Measurements from ENCODE around the gene CCDC40. TPM values are rescaled to one million over a fixed set of nuclear protein-coding genes. Genes with fewer than 3 reads are reported as not detected.

The CCDC40 gene
- total RNA-seq = 1.0 TPM

- H3K9me3 ChIP-seq (ENCODE audit: control insufficient read depth in 3 of 3, low read length in 3 of 3) = no peaks in the 10 kb centered on the region
- peak within 1 kb of the TSS; percentile 78 to 87 (median 82) for H3K4me3 ChIP-seq (ENCODE audit: low read length in 3 of 3)
- H3K36me3 ChIP-seq (ENCODE audit: control insufficient read depth in 3 of 3, insufficient read depth in 3 of 3, low read length in 3 of 3) = no peaks in the 10 kb centered on the region
- H3K9ac ChIP-seq (ENCODE audit: low read depth in 1 of 3, low read length in 3 of 3) = peak within 1 kb of the TSS; percentile 75 to 83 (median 80)
- H3K27ac ChIP-seq (ENCODE audit: low read depth, low read length) = peak within 1 kb of the TSS; percentile 83
- H3K27me3 ChIP-seq (ENCODE audit: control insufficient read depth in 3 of 3, insufficient read depth in 3 of 3, low read length in 3 of 3) = no peaks in the 10 kb centered on the region
- H3K4me1 ChIP-seq (ENCODE audit: control insufficient read depth in 3 of 3, insufficient read depth in 3 of 3, low read length in 3 of 3) = peaks cover 11 to 23% (median 23%) of the 10 kb centered on the region in 3 donors
These were observed at the start of gene CCDC40 for GRCh38 chr17:80035937-80036714. Gene CCDC40, plus strand, starts transcription at chr17:80036642. Its CDS starts 21 bp downstream, at chr17:80036663.

GRCh38 chr17:79987187-79987934 is 49.1 kb upstream of the CCDC40 start:
- H3K9me3 ChIP-seq (ENCODE audit: control insufficient read depth in 3 of 3, low read length in 3 of 3) = no peaks in the 10 kb centered on the region
- H3K27ac ChIP-seq (ENCODE audit: low read depth, low read length) = no peak overlapping the region
- H3K9ac ChIP-seq (ENCODE audit: low read depth in 1 of 3, low read length in 3 of 3) = no peak overlapping the region
- no peaks in the 10 kb centered on the region for H3K36me3 ChIP-seq (ENCODE audit: control insufficient read depth in 3 of 3, insufficient read depth in 3 of 3, low read length in 3 of 3)
- peaks cover 6 to 16% (median 8%) of the 10 kb centered on the region in 3 donors for H3K4me1 ChIP-seq (ENCODE audit: control insufficient read depth in 3 of 3, insufficient read depth in 3 of 3, low read length in 3 of 3)
- no peak overlapping the region for H3K4me3 ChIP-seq (ENCODE audit: low read length in 3 of 3)
- H3K27me3 ChIP-seq (ENCODE audit: control insufficient read depth in 3 of 3, insufficient read depth in 3 of 3, low read length in 3 of 3) = peaks cover 0 to 24% (median 4%) of the 10 kb centered on the region in 3 donors

GRCh38 chr17:79987935-79988184 is 48.6 kb upstream of the CCDC40 start:
- no peak overlapping the region for H3K4me3 ChIP-seq (ENCODE audit: low read length in 3 of 3)
- H3K36me3 ChIP-seq (ENCODE audit: control insufficient read depth in 3 of 3, insufficient read depth in 3 of 3, low read length in 3 of 3) = no peaks in the 10 kb centered on the region
- H3K27me3 ChIP-seq (ENCODE audit: control insufficient read depth in 3 of 3, insufficient read depth in 3 of 3, low read length in 3 of 3) = peaks cover 0 to 29% (median 4%) of the 10 kb centered on the region in 3 donors
- peaks cover 9 to 21% (median 13%) of the 10 kb centered on the region in 3 donors for H3K4me1 ChIP-seq (ENCODE audit: control insufficient read depth in 3 of 3, insufficient read depth in 3 of 3, low read length in 3 of 3)
- no peak overlapping the region for H3K27ac ChIP-seq (ENCODE audit: low read depth, low read length)
- H3K9ac ChIP-seq (ENCODE audit: low read depth in 1 of 3, low read length in 3 of 3) = no peak overlapping the region
- H3K9me3 ChIP-seq (ENCODE audit: control insufficient read depth in 3 of 3, low read length in 3 of 3) = no peaks in the 10 kb centered on the region

GRCh38 chr17:79988185-79988971 is 48.1 kb upstream of the CCDC40 start:
- H3K27me3 ChIP-seq (ENCODE audit: control insufficient read depth in 3 of 3, insufficient read depth in 3 of 3, low read length in 3 of 3) = peaks cover 0 to 32% (median 4%) of the 10 kb centered on the region in 3 donors
- H3K4me3 ChIP-seq (ENCODE audit: low read length in 3 of 3) = no peak overlapping the region
- H3K36me3 ChIP-seq (ENCODE audit: control insufficient read depth in 3 of 3, insufficient read depth in 3 of 3, low read length in 3 of 3) = no peaks in the 10 kb centered on the region
- peaks cover 14 to 27% (median 18%) of the 10 kb centered on the region in 3 donors for H3K4me1 ChIP-seq (ENCODE audit: control insufficient read depth in 3 of 3, insufficient read depth in 3 of 3, low read length in 3 of 3)
- no peak overlapping the region for H3K27ac ChIP-seq (ENCODE audit: low read depth, low read length)
- no peaks in the 10 kb centered on the region for H3K9me3 ChIP-seq (ENCODE audit: control insufficient read depth in 3 of 3, low read length in 3 of 3)
- no peak overlapping the region for H3K9ac ChIP-seq (ENCODE audit: low read depth in 1 of 3, low read length in 3 of 3)

GRCh38 chr17:79989106-79989835 is 47.2 kb upstream of the CCDC40 start:
- H3K27ac ChIP-seq (ENCODE audit: low read depth, low read length) = no peak overlapping the region
- no peak overlapping the region for H3K9ac ChIP-seq (ENCODE audit: low read depth in 1 of 3, low read length in 3 of 3)
- H3K9me3 ChIP-seq (ENCODE audit: control insufficient read depth in 3 of 3, low read length in 3 of 3) = no peaks in the 10 kb centered on the region
- no peaks in the 10 kb centered on the region for H3K36me3 ChIP-seq (ENCODE audit: control insufficient read depth in 3 of 3, insufficient read depth in 3 of 3, low read length in 3 of 3)
- H3K4me1 ChIP-seq (ENCODE audit: control insufficient read depth in 3 of 3, insufficient read depth in 3 of 3, low read length in 3 of 3) = peaks cover 19 to 33% (median 20%) of the 10 kb centered on the region in 3 donors
- peaks cover 0 to 36% (median 4%) of the 10 kb centered on the region in 3 donors for H3K27me3 ChIP-seq (ENCODE audit: control insufficient read depth in 3 of 3, insufficient read depth in 3 of 3, low read length in 3 of 3)
- H3K4me3 ChIP-seq (ENCODE audit: low read length in 3 of 3) = no peak overlapping the region

- no peaks in the 10 kb centered on the region for H3K36me3 ChIP-seq (ENCODE audit: control insufficient read depth in 3 of 3, insufficient read depth in 3 of 3, low read length in 3 of 3)
- peaks cover 19 to 33% (median 20%) of the 10 kb centered on the region in 3 donors for H3K4me1 ChIP-seq (ENCODE audit: control insufficient read depth in 3 of 3, insufficient read depth in 3 of 3, low read length in 3 of 3)
- no peak overlapping the region for H3K4me3 ChIP-seq (ENCODE audit: low read length in 3 of 3)
- H3K27ac ChIP-seq (ENCODE audit: low read depth, low read length) = no peak overlapping the region
- H3K27me3 ChIP-seq (ENCODE audit: control insufficient read depth in 3 of 3, insufficient read depth in 3 of 3, low read length in 3 of 3) = peaks cover 0 to 36% (median 4%) of the 10 kb centered on the region in 3 donors
- no peaks in the 10 kb centered on the region for H3K9me3 ChIP-seq (ENCODE audit: control insufficient read depth in 3 of 3, low read length in 3 of 3)
- no peak overlapping the region for H3K9ac ChIP-seq (ENCODE audit: low read depth in 1 of 3, low read length in 3 of 3)
These were observed 46.3 kb upstream of the CCDC40 start for GRCh38 chr17:79990051-79990592.

GRCh38 chr17:79990704-79991103 is 45.7 kb upstream of the CCDC40 start:
- Histone ChIP-seq H3K27me3 (ENCODE audit: control insufficient read depth in 3 of 3, insufficient read depth in 3 of 3, low read length in 3 of 3) (peaks cover 0 to 36% (median 4%) of the 10 kb centered on the region in 3 donors), H3K27ac (ENCODE audit: low read depth, low read length) (no peak overlapping the region), H3K9ac (ENCODE audit: low read depth in 1 of 3, low read length in 3 of 3) (no peak overlapping the region), H3K36me3 (ENCODE audit: control insufficient read depth in 3 of 3, insufficient read depth in 3 of 3, low read length in 3 of 3) (no peaks in the 10 kb centered on the region), H3K4me3 (ENCODE audit: low read length in 3 of 3) (no peak overlapping the region), H3K9me3 (ENCODE audit: control insufficient read depth in 3 of 3, low read length in 3 of 3) (no peaks in the 10 kb centered on the region), H3K4me1 (ENCODE audit: control insufficient read depth in 3 of 3, insufficient read depth in 3 of 3, low read length in 3 of 3) (peaks cover 19 to 33% (median 20%) of the 10 kb centered on the region in 3 donors)

- H3K4me3 ChIP-seq (ENCODE audit: low read length in 3 of 3) = no peak overlapping the region
- no peaks in the 10 kb centered on the region for H3K36me3 ChIP-seq (ENCODE audit: control insufficient read depth in 3 of 3, insufficient read depth in 3 of 3, low read length in 3 of 3)
- no peak overlapping the region for H3K27ac ChIP-seq (ENCODE audit: low read depth, low read length)
- no peaks in the 10 kb centered on the region for H3K9me3 ChIP-seq (ENCODE audit: control insufficient read depth in 3 of 3, low read length in 3 of 3)
- H3K9ac ChIP-seq (ENCODE audit: low read depth in 1 of 3, low read length in 3 of 3) = peak overlapping the region in 1 of 3 donors; percentile 8
- peaks cover 0 to 34% (median 4%) of the 10 kb centered on the region in 3 donors for H3K27me3 ChIP-seq (ENCODE audit: control insufficient read depth in 3 of 3, insufficient read depth in 3 of 3, low read length in 3 of 3)
- H3K4me1 ChIP-seq (ENCODE audit: control insufficient read depth in 3 of 3, insufficient read depth in 3 of 3, low read length in 3 of 3) = peaks cover 19 to 33% (median 20%) of the 10 kb centered on the region in 3 donors
These were observed 45.1 kb upstream of the CCDC40 start for GRCh38 chr17:79991140-79991923.
